Fibroblast of skin of right biceps (primary cell): ENCODE results near the gene SNCAIP.
"Not testable (repeated sequence)": the region's sequence is repeated elsewhere in the genome, so short reads cannot be mapped to it uniquely, and the experiment has no call there.

Experiments
- DNase-seq: peaks from one replicate; pipeline ENCODE4 v3.0.0-alpha.2; 2013

SNCAIP gene

GRCh38 chr5:122470365-122470764 is 158.3 kb downstream of the SNCAIP start:
- no peak for DNase-seq

DNA sequence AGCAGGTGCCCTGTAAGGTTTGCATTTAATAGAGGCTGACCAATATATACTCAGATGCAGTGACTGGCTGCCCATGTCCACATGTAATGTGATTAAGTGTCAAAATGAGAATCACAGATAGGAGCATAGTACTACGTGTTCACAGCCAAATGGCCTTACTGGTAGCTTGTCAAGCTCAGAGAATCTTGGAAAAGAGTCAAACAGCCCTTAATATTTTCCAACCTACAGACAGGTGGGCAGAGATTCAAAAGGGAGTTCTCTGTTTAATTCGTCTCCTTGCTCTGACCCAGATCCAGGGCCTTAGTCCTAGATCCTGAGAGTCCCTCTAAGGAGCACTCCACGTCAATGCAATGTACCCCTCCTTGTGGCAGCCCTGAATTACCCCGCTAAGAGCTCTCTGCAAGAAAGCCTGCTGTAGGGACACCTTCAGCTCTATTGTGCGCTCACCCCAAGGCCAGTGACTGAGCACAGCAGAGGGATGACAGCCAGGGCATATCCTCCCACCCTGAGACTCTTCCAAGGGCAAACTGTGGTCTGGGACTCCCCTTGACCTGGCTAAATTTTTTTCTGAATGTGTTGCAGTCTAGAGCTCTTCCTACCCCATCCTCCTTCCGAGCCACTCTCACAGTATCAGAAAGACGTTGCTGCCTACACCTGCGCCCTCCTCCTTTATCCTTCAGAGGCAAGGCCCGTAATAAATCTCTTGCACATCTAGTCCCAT is 159.2 kb downstream of the SNCAIP start:
- no peak for DNase-seq

DNA sequence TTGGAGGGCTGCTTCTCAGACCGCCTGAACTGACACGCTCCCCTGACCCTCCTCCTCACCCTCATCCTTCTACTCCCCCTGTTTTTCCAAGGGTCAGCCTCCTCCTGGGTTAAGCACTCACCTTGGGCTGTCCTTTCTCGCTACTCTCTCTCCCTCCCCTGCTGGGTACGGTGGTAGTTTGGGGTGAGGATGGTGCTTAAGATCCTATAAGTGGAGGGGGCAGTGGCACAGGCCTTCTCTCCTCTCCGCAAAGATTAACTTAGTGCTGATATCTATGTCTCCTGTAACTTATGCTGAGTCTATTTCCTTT is 159.7 kb downstream of the SNCAIP start:
- no peak for DNase-seq

- DNase-seq, result no peak
Measured at GRCh38 chr5:122473138-122473843, 161.3 kb downstream of the SNCAIP start.

DNA sequence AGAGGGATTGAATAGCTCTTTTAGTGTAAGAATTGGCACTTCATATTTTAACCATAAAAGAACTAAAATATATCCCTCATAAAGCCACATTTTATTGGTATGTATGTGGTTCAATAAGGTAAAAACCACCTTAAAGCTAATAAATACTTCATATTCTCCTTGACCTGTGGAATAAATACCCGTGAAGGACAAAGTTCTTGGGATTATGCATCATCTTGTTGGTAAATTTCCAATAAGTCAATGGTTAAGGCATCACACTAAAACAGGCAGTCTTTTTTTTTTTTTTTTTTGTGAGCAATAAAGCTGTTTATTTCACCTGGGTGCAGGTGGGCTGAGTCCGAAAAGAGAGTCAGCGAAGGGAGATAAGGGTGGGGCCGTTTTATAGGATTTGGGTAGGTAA is 161.9 kb downstream of the SNCAIP start:
- DNase-seq, result no peak

DNA sequence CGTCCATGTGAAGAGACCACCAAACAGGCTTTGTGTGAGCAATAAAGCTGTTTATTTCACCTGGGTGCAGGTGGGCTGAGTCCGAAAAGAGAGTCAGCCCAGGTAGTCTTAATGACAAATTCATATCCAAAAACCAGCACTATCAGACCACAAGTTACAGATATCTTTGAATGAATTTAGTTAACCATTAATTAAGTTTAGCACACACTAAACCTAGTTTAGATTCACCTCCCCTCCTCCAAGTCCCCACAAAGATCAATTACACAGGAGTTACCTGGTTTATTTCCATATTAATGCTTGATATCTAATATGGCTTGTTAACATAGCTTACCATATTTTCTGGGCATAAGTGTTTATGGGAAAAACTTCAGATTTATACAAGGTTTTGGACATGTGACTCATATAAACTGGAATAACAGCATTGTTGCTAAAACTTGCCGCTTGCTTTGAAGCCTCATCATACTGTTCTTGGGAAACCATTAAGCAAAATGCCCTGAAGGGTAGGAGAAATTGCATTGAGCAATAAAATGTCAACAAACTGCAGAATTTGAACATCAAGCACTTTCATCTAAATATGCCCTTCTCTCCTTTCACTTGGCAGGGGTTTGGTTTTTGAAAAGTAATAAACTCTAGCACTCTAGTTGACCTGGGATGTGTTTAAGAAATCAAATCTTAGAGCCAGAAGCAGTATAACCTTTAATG is 166.9 kb downstream of the SNCAIP start:
- DNase-seq, result no peak

DNA sequence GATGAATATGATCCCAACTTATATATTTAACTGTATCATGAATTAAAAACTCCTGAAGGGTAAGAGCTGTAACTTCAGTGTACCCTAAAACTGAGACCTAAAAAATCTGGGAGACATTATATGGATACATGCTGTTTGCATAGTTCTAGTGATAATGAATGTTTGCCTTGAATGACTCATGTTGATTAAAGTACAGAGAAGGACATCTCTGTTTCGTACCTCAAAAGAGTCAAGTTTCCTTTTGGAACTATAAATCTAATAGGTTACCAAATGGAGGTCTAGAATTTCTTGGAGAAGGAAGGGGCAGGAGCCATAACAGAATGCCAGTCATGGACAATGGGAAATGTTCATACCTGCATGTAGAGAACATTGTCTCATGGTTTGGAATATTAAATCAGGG is 168.1 kb downstream of the SNCAIP start:
- no peak for DNase-seq

GRCh38 chr5:122484103-122484502 is 172.1 kb downstream of the SNCAIP start:
- DNase-seq, result no peak

- DNase-seq, result no peak
Measured at GRCh38 chr5:122485226-122485625, 173.2 kb downstream of the SNCAIP start.

DNA sequence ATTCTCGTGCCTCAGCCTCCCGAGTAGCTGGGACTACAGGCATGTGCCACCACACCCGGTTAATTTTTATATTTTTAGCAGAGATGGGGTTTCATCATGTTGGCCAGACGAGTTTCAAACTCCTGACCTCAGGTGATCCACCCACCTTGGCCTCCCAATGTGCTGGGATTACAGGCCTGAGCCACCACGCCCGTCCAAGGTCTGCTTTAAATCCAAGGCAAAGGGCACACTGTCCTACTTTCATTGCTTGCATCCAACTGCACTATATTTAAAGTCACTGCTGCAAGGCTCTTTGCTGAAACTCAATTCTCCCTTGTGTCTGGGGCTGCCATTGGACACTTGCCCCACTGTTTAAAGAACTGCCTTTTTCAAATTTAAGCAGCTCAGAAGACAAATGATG is 174.6 kb downstream of the SNCAIP start:
- not testable (repeated sequence) for DNase-seq

DNA sequence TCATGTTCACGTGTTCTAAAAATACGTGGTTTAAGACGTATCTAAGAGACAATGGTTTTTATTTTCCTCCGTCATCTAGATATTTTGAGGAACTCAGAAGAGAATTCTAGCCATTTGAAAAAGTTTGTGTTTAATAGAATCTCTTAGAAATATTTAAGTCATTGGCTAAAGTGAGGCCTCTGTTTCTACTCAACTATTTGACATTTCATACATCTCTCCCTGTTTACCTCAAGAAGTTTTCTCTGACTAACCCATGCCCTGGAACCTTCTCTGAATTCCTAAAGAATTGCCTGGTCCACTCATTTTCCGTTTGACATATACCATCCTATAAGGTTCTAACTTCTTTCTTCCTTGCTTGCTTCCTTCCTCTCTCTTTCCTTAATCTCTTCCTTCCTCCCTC is 178.7 kb downstream of the SNCAIP start:
- no peak for DNase-seq

DNA sequence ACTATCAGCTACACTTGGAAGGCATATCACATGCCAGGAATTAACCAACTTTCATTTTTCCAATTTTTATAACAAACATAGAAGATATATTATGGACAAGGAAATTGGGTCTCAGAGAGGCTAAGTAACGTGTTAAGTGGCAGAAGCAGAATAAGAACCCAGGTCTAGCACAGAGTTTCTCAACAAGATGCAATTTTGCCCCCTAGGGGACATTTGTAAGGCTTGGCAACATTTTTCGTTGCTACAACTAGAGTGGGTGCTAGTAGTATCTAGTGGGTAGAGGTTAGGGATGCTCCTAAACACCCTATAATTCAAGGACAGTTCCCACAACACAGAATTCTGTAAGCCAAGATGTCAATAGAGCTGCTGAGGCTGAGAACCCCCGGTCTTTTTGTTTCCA is 180.6 kb downstream of the SNCAIP start:
- peak; percentile 19 for DNase-seq

GRCh38 chr5:122493091-122494021 is 181.3 kb downstream of the SNCAIP start:
- DNase-seq, result peak; percentile 40

- no peak for DNase-seq
Measured at GRCh38 chr5:122494109-122494508, 182.1 kb downstream of the SNCAIP start.

DNA sequence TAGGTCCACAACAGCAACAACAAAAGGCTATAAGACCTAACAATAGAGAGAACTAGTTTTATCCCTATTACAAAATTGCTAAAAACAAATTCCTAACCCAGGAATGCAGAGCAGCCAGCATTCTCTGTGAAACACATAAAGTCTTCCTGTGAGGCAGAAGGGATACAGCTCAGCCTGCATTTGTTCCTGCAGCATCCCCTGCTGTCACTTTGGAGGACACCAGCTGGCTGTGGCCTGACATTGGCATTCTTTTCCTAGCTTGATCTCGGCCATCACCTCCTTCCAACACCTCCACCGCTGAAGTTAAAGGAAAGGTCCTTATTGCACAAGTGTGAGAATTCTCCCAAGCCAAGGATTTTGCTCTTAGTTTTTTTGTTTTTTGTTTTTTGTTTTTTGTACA is 186.1 kb downstream of the SNCAIP start:
- peak; percentile 48 for DNase-seq

GRCh38 chr5:122499585-122499984 is 187.5 kb downstream of the SNCAIP start:
- no peak for DNase-seq

DNA sequence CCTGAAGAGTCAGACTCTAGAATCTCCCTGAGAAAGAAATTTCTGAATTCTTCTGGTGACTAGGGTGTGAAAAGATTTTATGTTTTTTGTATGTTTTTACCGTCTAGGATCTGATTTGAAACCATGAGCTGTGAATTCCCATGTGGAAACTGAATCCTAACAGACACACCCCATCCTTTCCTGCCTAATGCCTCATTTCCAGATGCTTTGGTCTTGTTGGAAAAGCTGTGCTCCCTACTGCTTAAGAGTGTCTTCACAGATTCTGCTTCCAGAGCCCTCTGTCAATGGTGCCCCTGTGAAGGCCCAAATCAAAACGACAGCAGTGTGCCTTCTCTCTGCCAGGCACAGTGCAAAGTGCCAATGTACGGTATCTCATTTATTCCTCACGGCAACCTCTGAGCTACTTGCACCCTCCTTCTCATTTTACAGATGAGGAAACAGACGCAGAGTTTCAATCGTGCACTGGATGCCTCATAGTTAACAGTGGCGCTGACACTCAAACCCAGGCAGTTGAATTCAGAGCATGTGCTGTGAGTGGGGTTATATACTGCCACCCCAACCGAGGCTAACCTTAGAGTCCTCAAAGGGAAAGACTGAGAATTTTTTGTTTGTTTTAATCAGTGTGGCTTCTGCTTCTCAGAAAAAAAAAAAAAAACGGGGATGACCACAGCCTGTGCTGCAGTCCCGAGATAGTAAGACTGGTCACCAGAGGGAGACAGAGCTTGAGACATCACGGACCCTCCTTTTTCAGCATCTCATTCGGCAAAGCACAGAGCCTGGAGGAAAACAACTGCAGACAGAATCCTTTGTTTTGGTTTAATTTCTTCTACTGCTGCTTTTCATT is 188.4 kb downstream of the SNCAIP start:
- DNase-seq, result peak; percentile 69

DNA sequence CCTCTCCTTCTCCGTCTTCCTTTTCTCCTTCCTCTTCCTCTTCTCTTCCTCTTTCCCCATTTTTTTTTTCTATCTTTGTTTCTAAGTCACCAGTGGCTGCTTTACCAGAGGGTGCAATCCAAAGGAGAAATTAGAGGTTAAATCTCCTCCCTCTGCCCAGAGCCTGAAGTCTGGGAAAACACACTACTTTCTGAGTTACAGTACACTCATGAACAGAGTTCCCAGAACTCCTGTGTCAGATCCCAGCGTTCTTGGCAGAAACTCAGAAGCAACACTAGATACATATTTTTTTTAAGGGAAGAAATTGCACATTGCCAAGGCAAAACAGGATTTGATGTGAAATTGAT is 189.0 kb downstream of the SNCAIP start:
- DNase-seq, result peak; percentile 17

- no peak for DNase-seq
Measured at GRCh38 chr5:122507045-122507444, 195.0 kb downstream of the SNCAIP start.

GRCh38 chr5:122507581-122507980 is 195.5 kb downstream of the SNCAIP start:
- no peak for DNase-seq

DNA sequence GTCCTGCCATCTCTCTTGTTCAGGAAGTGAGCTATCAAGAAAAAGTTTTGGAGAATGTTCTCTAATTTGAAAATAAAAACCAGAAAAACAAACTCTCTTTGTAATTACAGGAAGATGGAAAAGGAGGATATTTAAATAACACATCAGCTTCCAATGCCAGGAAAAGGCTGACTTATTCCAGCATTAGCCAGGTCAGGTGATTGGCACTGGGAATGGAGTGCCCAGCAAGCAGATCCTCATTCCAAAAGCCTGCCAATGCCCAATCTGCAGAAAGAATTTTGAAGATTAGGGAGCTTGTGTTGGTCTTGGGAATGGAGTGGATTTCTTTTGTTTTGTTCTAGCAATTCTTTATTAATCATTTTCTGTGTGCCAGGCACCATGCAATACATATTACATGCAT is 196.6 kb downstream of the SNCAIP start:
- no peak for DNase-seq
